GM23338 (cell line): ENCODE results near the gene SLC5A4. TPM values are rescaled to one million over a fixed set of nuclear protein-coding genes. Genes with fewer than 3 reads are reported as not detected.

Source experiments
- ATAC-seq: fragments of 200-7000 bp; cut with Tn5 transposase; 3 replicates; pipeline ENCODE4 v1.9.1; 2020
- DNase-seq: peaks from one replicate; pipeline ENCODE4 v3.0.0-alpha.2; 2015; ENCODE audit warnings: low spot score
- H2AFZ ChIP-seq: fragments of 200-600 bp; sonication (generic); 2 replicates; pipeline ENCODE4 v1.8.0; 2016; ENCODE audit warnings: antibody characterized with exemption, mild to moderate bottlenecking, moderate library complexity
- H3F3A ChIP-seq: fragments of 200-600 bp; sonication (generic); replicated peaks from 2 replicates; pipeline ENCODE4 v1.8.0; 2017; ENCODE audit warnings: antibody characterized with exemption, mixed run types, low read depth
- H3K27ac ChIP-seq: fragments of 200-600 bp; sonication (generic); 2 replicates; pipeline ENCODE4 v1.6.1; 2016; ENCODE audit warnings: low read depth
- H3K27me3 ChIP-seq: fragments of 200-600 bp; sonication (generic); 2 replicates; pipeline ENCODE4 v1.8.0; 2016; ENCODE audit warnings: mild to moderate bottlenecking, mixed run types, moderate library complexity; ENCODE audit not compliant: insufficient read depth
- H3K36me3 ChIP-seq: fragments of 200-600 bp; sonication (generic); 2 replicates; pipeline ENCODE4 v1.8.0; 2016; ENCODE audit warnings: mild to moderate bottlenecking; ENCODE audit not compliant: insufficient read depth
- H3K4me1 ChIP-seq: fragments of 200-600 bp; sonication (generic); 2 replicates; pipeline ENCODE4 v1.8.0; 2016; ENCODE audit warnings: mild to moderate bottlenecking, moderate library complexity; ENCODE audit not compliant: insufficient read depth
- H3K4me2 ChIP-seq: fragments of 200-600 bp; sonication (generic); 2 replicates; pipeline ENCODE4 v1.7.1; 2017; ENCODE audit warnings: mixed run types
- H3K4me3 ChIP-seq: fragments of 200-600 bp; sonication (generic); 2 replicates; pipeline ENCODE4 v1.6.1; 2016; ENCODE audit warnings: mixed run types
- H3K79me2 ChIP-seq: fragments of 200-600 bp; sonication (generic); replicated peaks from 2 replicates; pipeline ENCODE4 v1.8.0; 2017; ENCODE audit warnings: mild to moderate bottlenecking; ENCODE audit not compliant: insufficient read depth
- H3K9me2 ChIP-seq: fragments of 200-600 bp; sonication (generic); 2 replicates; pipeline ENCODE4 v1.8.0; 2017; ENCODE audit not compliant: insufficient read depth
- H4K20me1 ChIP-seq: fragments of 200-600 bp; sonication (generic); replicated peaks from 2 replicates; pipeline ENCODE4 v1.8.0; 2017; ENCODE audit warnings: mild to moderate bottlenecking; ENCODE audit not compliant: insufficient read depth
- H3K27ac Mint-ChIP-seq: 2 replicates; pipeline ENCODE4 v1.8.0; 2020; ENCODE audit warnings: inconsistent platforms, mild to moderate bottlenecking, moderate library complexity, mixed read lengths
- H3K27me3 Mint-ChIP-seq: 3 replicates; pipeline ENCODE4 v1.8.0; 2022; ENCODE audit warnings: low read depth, mild to moderate bottlenecking, moderate library complexity, mixed read lengths, inconsistent platforms; ENCODE audit not compliant: insufficient read depth, poor library complexity
- H3K36me3 Mint-ChIP-seq: 3 replicates; pipeline ENCODE4 v1.8.0; 2021; ENCODE audit warnings: low read depth, mild to moderate bottlenecking, inconsistent platforms, moderate library complexity, mixed read lengths
- H3K4me1 Mint-ChIP-seq: 3 replicates; pipeline ENCODE4 v1.8.0; 2020; ENCODE audit warnings: mild to moderate bottlenecking, inconsistent platforms, mixed read lengths
- H3K4me3 Mint-ChIP-seq: 3 replicates; pipeline ENCODE4 v1.8.0; 2021; ENCODE audit warnings: moderate library complexity, mild to moderate bottlenecking, inconsistent platforms, mixed read lengths
- H3K9me3 Mint-ChIP-seq: 3 replicates; pipeline ENCODE4 v1.8.0; 2020; ENCODE audit warnings: moderate library complexity, mild to moderate bottlenecking, inconsistent platforms, mixed read lengths
- CREB1 ChIP-seq: fragments of 250-450 bp; sonication (Bioruptor Pico); IDR thresholded peaks from 2 replicates; pipeline ENCODE4 v1.5.0; 2020; ENCODE audit warnings: low read depth, mild to moderate bottlenecking, moderate library complexity
- ETS1 ChIP-seq: IDR thresholded peaks from 2 replicates; pipeline ENCODE4 v1.6.1; 2016; ENCODE audit warnings: antibody characterized with exemption
- EZH2 ChIP-seq: fragments of 200-600 bp; sonication (generic); IDR thresholded peaks from one replicate; pipeline ENCODE4 v1.8.0; 2017; ENCODE audit warnings: antibody characterized with exemption, mild to moderate bottlenecking, low read depth; ENCODE audit not compliant: unreplicated experiment
- EZH2phosphoT487 ChIP-seq: fragments of 200-600 bp; sonication (generic); IDR thresholded peaks from one replicate; pipeline ENCODE4 v1.8.1; 2018; ENCODE audit warnings: antibody characterized with exemption; ENCODE audit not compliant: unreplicated experiment
- JUNB ChIP-seq: IDR thresholded peaks from one replicate; pipeline ENCODE4 v1.6.1; 2016; ENCODE audit warnings: antibody characterized with exemption; ENCODE audit not compliant: unreplicated experiment
- NANOG ChIP-seq: IDR thresholded peaks from 2 replicates; pipeline ENCODE4 v1.6.1; 2016; ENCODE audit warnings: antibody characterized with exemption, borderline replicate concordance
- POLR2AphosphoS5 ChIP-seq: IDR thresholded peaks from 2 replicates; pipeline ENCODE4 v1.6.1; 2016; ENCODE audit warnings: antibody characterized with exemption, low read depth
- REST ChIP-seq: IDR thresholded peaks from one replicate; pipeline ENCODE4 v1.6.1; 2018; ENCODE audit warnings: antibody characterized with exemption; ENCODE audit not compliant: unreplicated experiment
- STAT1 ChIP-seq: IDR thresholded peaks from one replicate; pipeline ENCODE4 v1.6.1; 2016; ENCODE audit warnings: antibody characterized with exemption; ENCODE audit not compliant: unreplicated experiment
- ZNF114 ChIP-seq: fragments of 250-450 bp; sonication (Bioruptor Pico); IDR thresholded peaks from 2 replicates; pipeline ENCODE4 v1.5.0; 2020; ENCODE audit warnings: mild to moderate bottlenecking, moderate library complexity
- ZNF331 ChIP-seq: fragments of 250-450 bp; sonication (Bioruptor Pico); IDR thresholded peaks from 2 replicates; pipeline ENCODE4 v1.5.0; 2020; ENCODE audit warnings: low read depth, mild to moderate bottlenecking, moderate library complexity
- polyA plus RNA-seq: library from polyadenylated mRNA; unstranded; fragments of >200 nt; fragmentation: Nextera tagmentation; extraction: Ambion mirVana; gene quantifications from 2 replicates; pipeline ENCODE4 v1.2.1, GENCODE V29; 2016
- total RNA-seq: library from RNA; depleted of rRNA; stranded (reverse); fragments of >200 nt; shearing (Covaris generic); gene quantifications from 2 replicates; pipeline ENCODE4 v1.2.3, GENCODE V29; 2014
- TF ChIP-seq, protein P1 (sequence below), 2 experiments: fragments of 200-600 bp in 1 of 2; sonication (generic) in 1 of 2; conservative IDR thresholded peaks; 2 replicates each; pipeline versions ENCODE4 v1.5.1 to v1.6.1; 2016 to 2017; ENCODE audit warnings: antibody characterized with exemption in 2 of 2, low read depth in 2 of 2, mild to moderate bottlenecking in 2 of 2, moderate library complexity in 1 of 2
- TF ChIP-seq, protein P2 (sequence below): fragments of 250-450 bp; sonication (Bioruptor Pico); IDR thresholded peaks from 2 replicates; pipeline ENCODE4 v1.5.0; 2020; ENCODE audit warnings: mild to moderate bottlenecking, moderate library complexity

The SLC5A4 gene
- total and polyA plus RNA-seq, 2 experiments from 2014 or later, result 0.16 TPM; not detected in 1

GRCh38 chr22:32208681-32209080, 46.5 kb downstream of the SLC5A4 start:
- Mint-ChIP-seq H3K27me3 (peaks cover 37% of the 10 kb centered on the region), H3K4me1 (peaks cover 44% of the 10 kb centered on the region), H3K27ac (no peak overlapping the region), H3K36me3 (peaks cover 12% of the 10 kb centered on the region), H3K9me3 (peaks cover 6% of the 10 kb centered on the region; the same call in 2 of the 3 replicates), H3K4me3 (no peak overlapping the region)
- Histone ChIP-seq H3K36me3 (no peaks in the 10 kb centered on the region), H3K27me3 (peaks cover 31% of the 10 kb centered on the region), H4K20me1 (no peaks in the 10 kb centered on the region), H3K27ac (no peak overlapping the region), H3K4me1 (peaks cover 10% of the 10 kb centered on the region; the same call in 1 of the 2 replicates), H2AFZ (no peak overlapping the region), H3K4me3 (no peak overlapping the region), H3K79me2 (no peaks in the 10 kb centered on the region), H3F3A (no peaks in the 10 kb centered on the region), H3K9me2 (no peaks in the 10 kb centered on the region), H3K4me2 (no peak overlapping the region)
- ATAC-seq, result no peak
- TF ChIP-seq, protein P1, sequence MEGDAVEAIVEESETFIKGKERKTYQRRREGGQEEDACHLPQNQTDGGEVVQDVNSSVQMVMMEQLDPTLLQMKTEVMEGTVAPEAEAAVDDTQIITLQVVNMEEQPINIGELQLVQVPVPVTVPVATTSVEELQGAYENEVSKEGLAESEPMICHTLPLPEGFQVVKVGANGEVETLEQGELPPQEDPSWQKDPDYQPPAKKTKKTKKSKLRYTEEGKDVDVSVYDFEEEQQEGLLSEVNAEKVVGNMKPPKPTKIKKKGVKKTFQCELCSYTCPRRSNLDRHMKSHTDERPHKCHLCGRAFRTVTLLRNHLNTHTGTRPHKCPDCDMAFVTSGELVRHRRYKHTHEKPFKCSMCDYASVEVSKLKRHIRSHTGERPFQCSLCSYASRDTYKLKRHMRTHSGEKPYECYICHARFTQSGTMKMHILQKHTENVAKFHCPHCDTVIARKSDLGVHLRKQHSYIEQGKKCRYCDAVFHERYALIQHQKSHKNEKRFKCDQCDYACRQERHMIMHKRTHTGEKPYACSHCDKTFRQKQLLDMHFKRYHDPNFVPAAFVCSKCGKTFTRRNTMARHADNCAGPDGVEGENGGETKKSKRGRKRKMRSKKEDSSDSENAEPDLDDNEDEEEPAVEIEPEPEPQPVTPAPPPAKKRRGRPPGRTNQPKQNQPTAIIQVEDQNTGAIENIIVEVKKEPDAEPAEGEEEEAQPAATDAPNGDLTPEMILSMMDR (conservative IDR thresholded peaks at IDR 0.05; ENCODE audit: low read depth in 2 of 2), result no peak
- TF ChIP-seq EZH2 (no peak), ZNF114 (CRISPR knock-in tag) (no peak), ZNF331 (CRISPR knock-in tag) (no peak), CREB1 (CRISPR knock-in tag) (no peak), REST (no peak), JUNB (no peak), POLR2AphosphoS5 (no peak), EZH2phosphoT487 (no peak), STAT1 (no peak), ETS1 (no peak), NANOG (no peak)
- TF ChIP-seq, protein P2, sequence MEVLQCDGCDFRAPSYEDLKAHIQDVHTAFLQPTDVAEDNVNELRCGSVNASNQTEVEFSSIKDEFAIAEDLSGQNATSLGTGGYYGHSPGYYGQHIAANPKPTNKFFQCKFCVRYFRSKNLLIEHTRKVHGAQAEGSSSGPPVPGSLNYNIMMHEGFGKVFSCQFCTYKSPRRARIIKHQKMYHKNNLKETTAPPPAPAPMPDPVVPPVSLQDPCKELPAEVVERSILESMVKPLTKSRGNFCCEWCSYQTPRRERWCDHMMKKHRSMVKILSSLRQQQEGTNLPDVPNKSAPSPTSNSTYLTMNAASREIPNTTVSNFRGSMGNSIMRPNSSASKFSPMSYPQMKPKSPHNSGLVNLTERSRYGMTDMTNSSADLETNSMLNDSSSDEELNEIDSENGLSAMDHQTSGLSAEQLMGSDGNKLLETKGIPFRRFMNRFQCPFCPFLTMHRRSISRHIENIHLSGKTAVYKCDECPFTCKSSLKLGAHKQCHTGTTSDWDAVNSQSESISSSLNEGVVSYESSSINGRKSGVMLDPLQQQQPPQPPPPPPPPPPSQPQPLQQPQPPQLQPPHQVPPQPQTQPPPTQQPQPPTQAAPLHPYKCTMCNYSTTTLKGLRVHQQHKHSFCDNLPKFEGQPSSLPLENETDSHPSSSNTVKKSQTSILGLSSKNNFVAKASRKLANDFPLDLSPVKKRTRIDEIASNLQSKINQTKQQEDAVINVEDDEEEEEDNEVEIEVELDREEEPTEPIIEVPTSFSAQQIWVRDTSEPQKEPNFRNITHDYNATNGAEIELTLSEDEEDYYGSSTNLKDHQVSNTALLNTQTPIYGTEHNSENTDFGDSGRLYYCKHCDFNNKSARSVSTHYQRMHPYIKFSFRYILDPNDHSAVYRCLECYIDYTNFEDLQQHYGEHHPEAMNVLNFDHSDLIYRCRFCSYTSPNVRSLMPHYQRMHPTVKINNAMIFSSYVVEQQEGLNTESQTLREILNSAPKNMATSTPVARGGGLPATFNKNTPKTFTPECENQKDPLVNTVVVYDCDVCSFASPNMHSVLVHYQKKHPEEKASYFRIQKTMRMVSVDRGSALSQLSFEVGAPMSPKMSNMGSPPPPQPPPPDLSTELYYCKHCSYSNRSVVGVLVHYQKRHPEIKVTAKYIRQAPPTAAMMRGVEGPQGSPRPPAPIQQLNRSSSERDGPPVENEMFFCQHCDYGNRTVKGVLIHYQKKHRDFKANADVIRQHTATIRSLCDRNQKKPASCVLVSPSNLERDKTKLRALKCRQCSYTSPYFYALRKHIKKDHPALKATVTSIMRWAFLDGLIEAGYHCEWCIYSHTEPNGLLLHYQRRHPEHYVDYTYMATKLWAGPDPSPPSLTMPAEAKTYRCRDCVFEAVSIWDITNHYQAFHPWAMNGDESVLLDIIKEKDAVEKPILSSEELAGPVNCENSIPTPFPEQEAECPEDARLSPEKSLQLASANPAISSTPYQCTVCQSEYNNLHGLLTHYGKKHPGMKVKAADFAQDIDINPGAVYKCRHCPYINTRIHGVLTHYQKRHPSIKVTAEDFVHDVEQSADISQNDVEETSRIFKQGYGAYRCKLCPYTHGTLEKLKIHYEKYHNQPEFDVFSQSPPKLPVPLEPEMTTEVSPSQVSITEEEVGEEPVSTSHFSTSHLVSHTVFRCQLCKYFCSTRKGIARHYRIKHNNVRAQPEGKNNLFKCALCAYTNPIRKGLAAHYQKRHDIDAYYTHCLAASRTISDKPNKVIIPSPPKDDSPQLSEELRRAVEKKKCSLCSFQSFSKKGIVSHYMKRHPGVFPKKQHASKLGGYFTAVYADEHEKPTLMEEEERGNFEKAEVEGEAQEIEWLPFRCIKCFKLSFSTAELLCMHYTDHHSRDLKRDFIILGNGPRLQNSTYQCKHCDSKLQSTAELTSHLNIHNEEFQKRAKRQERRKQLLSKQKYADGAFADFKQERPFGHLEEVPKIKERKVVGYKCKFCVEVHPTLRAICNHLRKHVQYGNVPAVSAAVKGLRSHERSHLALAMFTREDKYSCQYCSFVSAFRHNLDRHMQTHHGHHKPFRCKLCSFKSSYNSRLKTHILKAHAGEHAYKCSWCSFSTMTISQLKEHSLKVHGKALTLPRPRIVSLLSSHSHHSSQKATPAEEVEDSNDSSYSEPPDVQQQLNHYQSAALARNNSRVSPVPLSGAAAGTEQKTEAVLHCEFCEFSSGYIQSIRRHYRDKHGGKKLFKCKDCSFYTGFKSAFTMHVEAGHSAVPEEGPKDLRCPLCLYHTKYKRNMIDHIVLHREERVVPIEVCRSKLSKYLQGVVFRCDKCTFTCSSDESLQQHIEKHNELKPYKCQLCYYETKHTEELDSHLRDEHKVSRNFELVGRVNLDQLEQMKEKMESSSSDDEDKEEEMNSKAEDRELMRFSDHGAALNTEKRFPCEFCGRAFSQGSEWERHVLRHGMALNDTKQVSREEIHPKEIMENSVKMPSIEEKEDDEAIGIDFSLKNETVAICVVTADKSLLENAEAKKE (CRISPR knock-in tag), result no peak
- no peak for DNase-seq
